ENCODE data around the gene ZNF487. TPM values are rescaled to one million over a fixed set of nuclear protein-coding genes. Genes with fewer than 3 reads are reported as not detected.
"Not testable (repeated sequence)": the region's sequence is repeated elsewhere in the genome, so short reads cannot be mapped to it uniquely, and the experiment has no call there.

Gene ZNF487
- total and polyA plus RNA-seq, 10 of the 15 experiments (the other 5 are each of a cell fraction or from before 2014, with no cell fraction given) = 0.74 to 2.1 (median 1.1) TPM

DNA sequence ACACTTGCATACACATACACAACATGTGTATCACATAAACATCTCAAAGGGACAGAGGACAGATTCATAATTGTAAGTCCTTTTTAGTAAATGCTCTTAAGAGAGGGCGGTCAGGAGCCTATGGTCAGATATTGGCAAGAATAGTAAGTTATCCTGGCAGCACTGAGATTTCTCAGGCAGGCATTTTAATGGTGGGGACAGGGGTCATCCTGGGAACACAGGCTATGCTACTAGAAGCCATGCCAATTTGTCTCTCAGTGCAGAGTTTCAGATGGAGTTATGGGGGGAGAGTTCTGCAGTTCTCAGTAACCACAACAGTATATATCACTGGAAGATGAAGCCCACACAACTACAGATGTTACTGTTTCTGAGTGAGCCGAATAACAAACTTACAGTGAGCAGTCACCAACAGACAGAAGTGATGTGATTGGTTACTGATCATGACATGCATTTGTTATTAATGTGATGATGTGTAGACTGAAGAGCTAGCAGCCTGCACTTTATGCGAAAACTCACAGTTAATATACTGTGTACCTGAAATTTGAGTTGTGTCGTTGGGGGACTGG lies 16.4 kb downstream of the ZNF487 start (continued):
- TF ChIP-seq, protein P1, sequence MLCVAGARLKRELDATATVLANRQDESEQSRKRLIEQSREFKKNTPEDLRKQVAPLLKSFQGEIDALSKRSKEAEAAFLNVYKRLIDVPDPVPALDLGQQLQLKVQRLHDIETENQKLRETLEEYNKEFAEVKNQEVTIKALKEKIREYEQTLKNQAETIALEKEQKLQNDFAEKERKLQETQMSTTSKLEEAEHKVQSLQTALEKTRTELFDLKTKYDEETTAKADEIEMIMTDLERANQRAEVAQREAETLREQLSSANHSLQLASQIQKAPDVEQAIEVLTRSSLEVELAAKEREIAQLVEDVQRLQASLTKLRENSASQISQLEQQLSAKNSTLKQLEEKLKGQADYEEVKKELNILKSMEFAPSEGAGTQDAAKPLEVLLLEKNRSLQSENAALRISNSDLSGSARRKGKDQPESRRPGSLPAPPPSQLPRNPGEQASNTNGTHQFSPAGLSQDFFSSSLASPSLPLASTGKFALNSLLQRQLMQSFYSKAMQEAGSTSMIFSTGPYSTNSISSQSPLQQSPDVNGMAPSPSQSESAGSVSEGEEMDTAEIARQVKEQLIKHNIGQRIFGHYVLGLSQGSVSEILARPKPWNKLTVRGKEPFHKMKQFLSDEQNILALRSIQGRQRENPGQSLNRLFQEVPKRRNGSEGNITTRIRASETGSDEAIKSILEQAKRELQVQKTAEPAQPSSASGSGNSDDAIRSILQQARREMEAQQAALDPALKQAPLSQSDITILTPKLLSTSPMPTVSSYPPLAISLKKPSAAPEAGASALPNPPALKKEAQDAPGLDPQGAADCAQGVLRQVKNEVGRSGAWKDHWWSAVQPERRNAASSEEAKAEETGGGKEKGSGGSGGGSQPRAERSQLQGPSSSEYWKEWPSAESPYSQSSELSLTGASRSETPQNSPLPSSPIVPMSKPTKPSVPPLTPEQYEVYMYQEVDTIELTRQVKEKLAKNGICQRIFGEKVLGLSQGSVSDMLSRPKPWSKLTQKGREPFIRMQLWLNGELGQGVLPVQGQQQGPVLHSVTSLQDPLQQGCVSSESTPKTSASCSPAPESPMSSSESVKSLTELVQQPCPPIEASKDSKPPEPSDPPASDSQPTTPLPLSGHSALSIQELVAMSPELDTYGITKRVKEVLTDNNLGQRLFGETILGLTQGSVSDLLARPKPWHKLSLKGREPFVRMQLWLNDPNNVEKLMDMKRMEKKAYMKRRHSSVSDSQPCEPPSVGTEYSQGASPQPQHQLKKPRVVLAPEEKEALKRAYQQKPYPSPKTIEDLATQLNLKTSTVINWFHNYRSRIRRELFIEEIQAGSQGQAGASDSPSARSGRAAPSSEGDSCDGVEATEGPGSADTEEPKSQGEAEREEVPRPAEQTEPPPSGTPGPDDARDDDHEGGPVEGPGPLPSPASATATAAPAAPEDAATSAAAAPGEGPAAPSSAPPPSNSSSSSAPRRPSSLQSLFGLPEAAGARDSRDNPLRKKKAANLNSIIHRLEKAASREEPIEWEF (IDR thresholded peaks at IDR 0.05; ENCODE audit: insufficient replicate concordance, low read depth, low read length) = no peak
- no peak for TF ChIP-seq ASH2L (IDR thresholded peaks at IDR 0.05; ENCODE audit: borderline replicate concordance, low read depth)

DNA sequence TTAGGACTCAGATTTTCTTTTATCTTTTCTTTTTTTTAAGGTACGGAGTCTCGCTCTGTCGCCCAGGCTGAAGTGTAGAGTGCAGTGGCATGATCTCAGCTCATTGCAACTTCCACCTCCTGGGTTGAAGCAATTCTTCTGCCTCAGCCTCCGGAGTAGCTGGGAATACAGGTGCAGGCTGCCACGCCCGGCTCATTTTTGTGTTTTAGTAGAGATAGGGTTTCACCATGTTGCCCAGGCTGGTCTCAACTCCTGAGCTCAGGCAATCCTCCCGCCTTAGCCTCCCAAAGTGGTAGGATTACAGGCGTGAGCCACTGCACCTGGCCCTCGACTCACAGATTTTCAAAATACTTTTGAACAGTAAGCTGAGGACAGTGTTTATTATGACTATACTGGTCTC lies 17.1 kb downstream of the ZNF487 start:
- not testable (repeated sequence) for H2AFZ ChIP-seq (ENCODE audit: control insufficient read depth, low read depth, low read length)

DNA sequence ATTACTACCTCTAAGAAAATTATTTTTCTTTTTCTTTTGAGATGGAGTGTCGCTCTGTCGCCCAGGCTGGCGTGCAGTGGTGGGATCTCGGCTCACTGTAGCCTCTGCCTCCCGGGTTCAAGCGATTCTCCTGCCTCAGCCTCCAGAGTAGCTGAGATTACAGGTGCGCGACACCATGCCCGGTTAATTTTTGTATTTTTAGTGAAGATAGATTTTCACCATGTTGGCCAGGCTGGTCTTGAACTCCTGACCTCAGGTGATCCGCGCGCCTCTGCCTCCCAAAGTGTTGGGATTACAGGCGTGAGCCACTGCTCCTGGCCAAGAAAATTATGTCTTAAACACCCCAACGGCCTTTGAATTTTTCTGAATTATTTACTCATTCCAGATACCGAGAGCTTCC lies 19.6 kb downstream of the ZNF487 start:
- ChIA-PET CTCF (interaction anchor here (1.0 to 1.4 kb wide), 2 partner anchors 51 to 61 kb away, joined by 3 read pairs; no protein-coding TSS in a partner anchor), POLR2A (interaction anchor here (0.8 kb wide), 1 partner anchor 49 kb away, joined by 3 read pairs; no protein-coding TSS in a partner anchor), SMC1A (ENCODE audit: uncharacterized antibody, unreplicated experiment) (interaction anchor here (0.7 to 0.9 kb wide), 2 partner anchors 59 to 202 kb away, joined by 3 read pairs; no protein-coding TSS in a partner anchor)
- Histone ChIP-seq H2AFZ (ENCODE audit: control insufficient read depth, low read depth, low read length) (peak overlapping the region; percentile 91; the same call in 1 of the 2 replicates), H3K9ac (ENCODE audit: control insufficient read depth, insufficient read depth, low read length) (peak overlapping the region; percentile 63; the same call in 1 of the 2 replicates), H3K4me2 (ENCODE audit: control insufficient read depth, insufficient read depth) (peak overlapping the region; percentile 95), H3K4me1 (ENCODE audit: control insufficient read depth, insufficient read depth, low read length) (peaks cover 32% of the 10 kb centered on the region), H3K79me2 (ENCODE audit: control insufficient read depth, insufficient read depth, low read length) (peaks cover 14% of the 10 kb centered on the region)
- H3K27ac ChIP-seq (ENCODE audit: control insufficient read depth, insufficient read depth); H3K27me3 ChIP-seq (replicated peaks in 1 of 2; ENCODE audit: control insufficient read depth in 2 of 2, insufficient read depth in 2 of 2, low read length in 1 of 2); DNase-seq (ENCODE audit: low read depth, low spot score); H3K36me3 ChIP-seq (ENCODE audit: control insufficient read depth in 2 of 2, insufficient read depth in 2 of 2, low read length in 1 of 2); RAD21 ChIA-PET (ENCODE audit: unreplicated experiment); ATAC-seq; FAIRE-seq; in situ Hi-C loops (cut with MboI); H4K20me1 ChIP-seq (ENCODE audit: control insufficient read depth, insufficient read depth); BruUV-seq (replicated peaks); H3K9me3 ChIP-seq (replicated peaks; ENCODE audit: control insufficient read depth, insufficient read depth, low read length); H3K4me3 ChIP-seq; intact Hi-C loops (cut with micrococcal nuclease; ENCODE audit: unreplicated experiment): not testable (repeated sequence)
- WGBS (ENCODE audit: insufficient coverage, insufficient replicate concordance, low lambda C conversion rate, missing lambda C conversion rate) = 90% methylated on average over 15 of the region's 15 CpGs

More for the DNA sequence above, 17.1 kb downstream of the ZNF487 start:
- H4K20me1 ChIP-seq (ENCODE audit: control insufficient read depth, insufficient read depth); H3K27me3 ChIP-seq (replicated peaks in 1 of 2; ENCODE audit: control insufficient read depth in 2 of 2, insufficient read depth in 2 of 2, low read length in 1 of 2); BruUV-seq (replicated peaks); H3K9me3 ChIP-seq (replicated peaks; ENCODE audit: control insufficient read depth, insufficient read depth, low read length); ATAC-seq; intact Hi-C loops (cut with micrococcal nuclease; ENCODE audit: unreplicated experiment); FAIRE-seq; DNase-seq (ENCODE audit: low read depth, low spot score); RAD21 ChIA-PET (ENCODE audit: unreplicated experiment); H3K36me3 ChIP-seq (ENCODE audit: control insufficient read depth in 2 of 2, insufficient read depth in 2 of 2, low read length in 1 of 2): not testable (repeated sequence)
- Histone ChIP-seq H3K9ac (ENCODE audit: control insufficient read depth, insufficient read depth, low read length) (peak overlapping the region; percentile 15; the same call in 1 of the 2 replicates), H3K27ac (ENCODE audit: control insufficient read depth, insufficient read depth) (peak overlapping the region; percentile 46), H3K4me1 (ENCODE audit: control insufficient read depth, insufficient read depth, low read length) (peaks cover 33% of the 10 kb centered on the region), H3K4me2 (ENCODE audit: control insufficient read depth, insufficient read depth) (peak overlapping the region; percentile 89), H3K79me2 (ENCODE audit: control insufficient read depth, insufficient read depth, low read length) (peaks cover 14% of the 10 kb centered on the region), H3K4me3 (peak overlapping the region; percentile 81; the same call in 1 of the 2 replicates)
- ChIA-PET SMC1A (ENCODE audit: uncharacterized antibody, unreplicated experiment) (interaction anchor here (1.0 to 2.4 kb wide), 5 partner anchors 13 to 161 kb away, joined by 3 to 10 read pairs (median 4); no protein-coding TSS in a partner anchor), POLR2A (interaction anchor here (0.7 to 1.1 kb wide), 5 partner anchors 48 to 152 kb away, joined by 3 to 4 read pairs (median 3); no protein-coding TSS in a partner anchor), CTCF (interaction anchor here (1.1 to 1.2 kb wide), 2 partner anchors 58 to 161 kb away, joined by 3 read pairs; no protein-coding TSS in a partner anchor)
- 6% methylated on average over 9 of the region's 9 CpGs for WGBS (ENCODE audit: insufficient coverage, insufficient replicate concordance, low lambda C conversion rate, missing lambda C conversion rate)
- in situ Hi-C loops (cut with MboI) = loop anchor here (5.0 kb wide), 1 partner anchor 57 kb away; no protein-coding TSS in a partner anchor
- TF ChIP-seq, protein P2, sequence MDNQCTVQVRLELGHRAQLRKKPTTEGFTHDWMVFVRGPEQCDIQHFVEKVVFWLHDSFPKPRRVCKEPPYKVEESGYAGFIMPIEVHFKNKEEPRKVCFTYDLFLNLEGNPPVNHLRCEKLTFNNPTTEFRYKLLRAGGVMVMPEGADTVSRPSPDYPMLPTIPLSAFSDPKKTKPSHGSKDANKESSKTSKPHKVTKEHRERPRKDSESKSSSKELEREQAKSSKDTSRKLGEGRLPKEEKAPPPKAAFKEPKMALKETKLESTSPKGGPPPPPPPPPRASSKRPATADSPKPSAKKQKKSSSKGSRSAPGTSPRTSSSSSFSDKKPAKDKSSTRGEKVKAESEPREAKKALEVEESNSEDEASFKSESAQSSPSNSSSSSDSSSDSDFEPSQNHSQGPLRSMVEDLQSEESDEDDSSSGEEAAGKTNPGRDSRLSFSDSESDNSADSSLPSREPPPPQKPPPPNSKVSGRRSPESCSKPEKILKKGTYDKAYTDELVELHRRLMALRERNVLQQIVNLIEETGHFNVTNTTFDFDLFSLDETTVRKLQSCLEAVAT (IDR thresholded peaks at IDR 0.05) = peak; percentile 62; the same call in 1 of the 2 replicates

Data from GM12878 (cell line).